GM10248 (cell line): ENCODE data around the gene PDE1C.

Source experiments
- CTCF ChIA-PET: fragments of 300-600 bp; sonication (Branson Sonifier 250); formaldehyde crosslinking; extraction: SDS; loops from one replicate; lab custom pipeline; 2021; ENCODE audit warnings: antibody characterized with exemption; lab: Yijun Ruan, JAX
- POLR2A ChIA-PET: fragments of 350-650 bp; sonication (Branson Sonifier 250); formaldehyde crosslinking; extraction: SDS; loops from one replicate; lab custom pipeline; 2020; ENCODE audit warnings: antibody characterized with exemption; lab: Yijun Ruan, JAX
- DNase-seq: peaks from one replicate; pipeline ENCODE4 v3.0.0; 2012; ENCODE audit errors: extremely low spot score
- TF ChIP-seq, protein P1 (sequence below): IDR thresholded peaks from 2 replicates; pipeline ENCODE4 v1.5.1; 2012; ENCODE audit warnings: mild to moderate bottlenecking, low read depth; ENCODE audit errors: extremely low read depth, missing control alignments, control extremely low read depth

The PDE1C gene

GRCh38 chr7:31893365-31893764 is 176.8 kb downstream of the PDE1C start:
- CTCF ChIA-PET, result interaction anchor here (1.0 to 2.8 kb wide), 4 partner anchors 10 to 110 kb away, joined by 3 to 9 read pairs (median 4); no protein-coding TSS in a partner anchor
- POLR2A ChIA-PET, result no interaction called here
- TF ChIP-seq, protein P1, sequence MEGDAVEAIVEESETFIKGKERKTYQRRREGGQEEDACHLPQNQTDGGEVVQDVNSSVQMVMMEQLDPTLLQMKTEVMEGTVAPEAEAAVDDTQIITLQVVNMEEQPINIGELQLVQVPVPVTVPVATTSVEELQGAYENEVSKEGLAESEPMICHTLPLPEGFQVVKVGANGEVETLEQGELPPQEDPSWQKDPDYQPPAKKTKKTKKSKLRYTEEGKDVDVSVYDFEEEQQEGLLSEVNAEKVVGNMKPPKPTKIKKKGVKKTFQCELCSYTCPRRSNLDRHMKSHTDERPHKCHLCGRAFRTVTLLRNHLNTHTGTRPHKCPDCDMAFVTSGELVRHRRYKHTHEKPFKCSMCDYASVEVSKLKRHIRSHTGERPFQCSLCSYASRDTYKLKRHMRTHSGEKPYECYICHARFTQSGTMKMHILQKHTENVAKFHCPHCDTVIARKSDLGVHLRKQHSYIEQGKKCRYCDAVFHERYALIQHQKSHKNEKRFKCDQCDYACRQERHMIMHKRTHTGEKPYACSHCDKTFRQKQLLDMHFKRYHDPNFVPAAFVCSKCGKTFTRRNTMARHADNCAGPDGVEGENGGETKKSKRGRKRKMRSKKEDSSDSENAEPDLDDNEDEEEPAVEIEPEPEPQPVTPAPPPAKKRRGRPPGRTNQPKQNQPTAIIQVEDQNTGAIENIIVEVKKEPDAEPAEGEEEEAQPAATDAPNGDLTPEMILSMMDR, result no peak
- no peak for DNase-seq

DNA sequence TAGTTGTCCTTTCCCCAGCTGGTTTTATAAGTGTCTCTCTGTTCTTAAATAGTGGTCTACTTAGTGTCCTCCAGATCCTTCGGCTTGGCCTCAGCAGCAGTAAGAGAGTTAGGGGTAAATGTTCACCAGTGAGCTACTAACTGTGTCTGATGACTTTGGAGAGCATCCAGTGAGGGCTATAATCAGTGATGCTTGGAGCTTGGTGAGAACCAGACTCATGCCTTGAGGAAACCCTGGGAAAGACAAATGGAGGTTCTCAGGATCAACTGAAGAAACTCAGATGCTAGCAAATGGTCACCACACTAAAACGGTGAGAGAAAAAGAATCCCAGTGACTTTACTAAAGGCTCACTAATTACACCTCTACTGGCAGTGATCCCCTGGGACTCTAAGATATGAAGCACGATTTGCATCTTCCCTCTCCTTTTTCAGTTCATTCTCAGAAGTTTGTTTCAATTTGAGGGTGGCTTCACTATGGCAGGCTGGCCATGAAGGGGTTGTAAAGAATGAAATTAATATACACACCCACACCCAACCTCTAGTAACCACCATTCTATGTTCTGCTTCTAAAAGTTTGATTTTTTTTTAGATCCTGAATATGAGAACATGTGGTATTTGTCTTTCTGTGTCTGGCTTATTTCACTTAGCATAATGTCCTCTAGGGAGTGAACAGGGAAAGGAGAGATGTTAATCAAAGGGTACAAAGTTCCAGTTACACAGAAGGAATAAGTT is 177.9 kb downstream of the PDE1C start:
- DNase-seq, result peak; percentile 44
- ChIA-PET POLR2A (no interaction called here), CTCF (interaction anchor here (1.0 to 2.8 kb wide), 2 partner anchors 10 to 13 kb away, joined by 3 to 9 read pairs; no protein-coding TSS in a partner anchor)
- TF ChIP-seq, protein P1, result no peak

GRCh38 chr7:31890766-31891165 is 179.4 kb downstream of the PDE1C start:
- TF ChIP-seq, protein P1, result no peak
- POLR2A ChIA-PET, result no interaction called here
- DNase-seq, result no peak
- CTCF ChIA-PET, result interaction anchor here (1.8 kb wide), 1 partner anchor 11 kb away, joined by 4 read pairs; no protein-coding TSS in a partner anchor

DNA sequence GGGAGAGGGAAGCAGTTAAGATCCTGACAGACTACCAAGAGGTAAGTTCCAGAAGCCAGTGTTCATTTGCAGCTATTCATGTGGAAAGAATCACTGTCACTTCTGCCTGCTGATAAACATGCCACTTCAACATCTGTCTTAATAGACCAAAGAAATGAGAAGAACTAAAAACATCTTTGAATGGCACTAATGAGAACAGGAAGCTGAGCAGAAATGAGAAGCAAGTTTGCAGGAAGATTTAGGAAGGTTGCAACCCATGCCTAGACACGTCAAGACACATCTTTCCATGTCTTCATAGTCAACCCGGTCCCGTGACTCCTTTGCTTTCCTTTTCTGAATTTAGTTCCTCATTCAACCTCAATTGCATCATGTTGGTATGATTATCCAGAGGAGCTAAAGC is 180.0 kb downstream of the PDE1C start:
- DNase-seq, result no peak
- ChIA-PET POLR2A (no interaction called here), CTCF (interaction anchor here (1.8 kb wide), 1 partner anchor 11 kb away, joined by 4 read pairs; no protein-coding TSS in a partner anchor)
- TF ChIP-seq, protein P1, result no peak

DNA sequence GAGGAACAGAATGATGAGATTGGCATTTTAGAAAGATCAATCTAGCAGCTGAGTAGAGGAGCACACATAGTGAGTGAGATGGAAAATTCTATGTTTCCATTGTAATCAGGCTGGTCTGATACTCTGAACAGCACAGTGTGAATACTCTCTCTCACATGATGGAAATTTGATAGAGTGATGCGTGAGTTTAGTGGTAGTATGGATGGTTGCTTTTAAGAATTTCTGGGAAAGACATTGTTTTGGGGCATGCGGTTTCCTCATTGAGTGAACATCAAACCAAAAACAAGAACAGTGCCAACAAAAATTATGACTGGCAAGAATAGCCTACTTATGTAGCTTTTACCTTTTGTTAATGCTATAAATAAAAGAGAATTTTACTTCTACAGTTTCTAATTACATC is 183.2 kb downstream of the PDE1C start:
- TF ChIP-seq, protein P1, result no peak
- DNase-seq, result no peak
- CTCF ChIA-PET, result no interaction called here
- POLR2A ChIA-PET, result no interaction called here

DNA sequence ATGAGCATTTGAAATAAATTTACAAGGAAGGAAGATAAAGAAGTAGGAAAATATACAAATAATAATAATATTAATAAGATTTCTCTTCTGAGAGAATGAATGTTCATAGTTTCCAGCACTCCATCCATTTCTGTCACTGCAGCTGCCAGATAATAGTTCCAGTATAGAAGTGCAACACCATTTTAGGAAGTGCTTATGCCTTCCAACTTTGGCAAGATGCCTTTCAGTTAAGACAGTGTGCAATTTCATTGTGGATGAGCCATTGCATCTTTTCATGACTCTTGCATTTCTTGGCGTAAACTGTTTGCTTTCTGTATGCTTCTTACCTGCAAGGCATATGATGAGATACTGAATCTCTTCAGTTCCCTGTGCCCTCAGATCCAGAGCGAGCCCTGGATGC is 185.0 kb downstream of the PDE1C start:
- CTCF ChIA-PET, result no interaction called here

More for the DNA sequence above, 185.0 kb downstream of the PDE1C start:
- no peak for DNase-seq
- POLR2A ChIA-PET, result no interaction called here
- TF ChIP-seq, protein P1, result no peak
